GM12878 (cell line): ENCODE data around the gene PDIA5. TPM values are rescaled to one million over a fixed set of nuclear protein-coding genes. Genes with fewer than 3 reads are reported as not detected.

Experiments
- ATAC-seq: fragments of 200-7000 bp; cut with Tn5 transposase; 3 replicates; pipeline ENCODE4 v1.9.1; 2020; ENCODE audit warnings: mild to moderate bottlenecking, moderate library complexity
- BruUV-seq: library from RNA; stranded (reverse); fragments of 400-500 nt; replicated peaks from 2 replicates; lab custom pipeline; 2021; lab: Mats Ljungman, UMichigan
- CTCF ChIA-PET: fragments of 300-600 bp; sonication (Branson Sonifier 250); formaldehyde crosslinking; extraction: SDS; loops from one replicate; lab custom pipeline; 2021; ENCODE audit warnings: inconsistent platforms; lab: Yijun Ruan, JAX
- POLR2A ChIA-PET: fragments of 350-600 bp; formaldehyde crosslinking; extraction: SDS; loops from one replicate; lab custom pipeline; 2021; ENCODE audit warnings: inconsistent platforms; lab: Charles Lee
- RAD21 ChIA-PET: fragments of 300-600 bp; sonication (Branson Sonifier 250); formaldehyde crosslinking; loops from one replicate; lab custom pipeline; 2023; ENCODE audit warnings: antibody characterized with exemption; ENCODE audit not compliant: unreplicated experiment; lab: Charles Lee
- SMC1A ChIA-PET: fragments of 300-600 bp; sonication (Branson Sonifier 250); formaldehyde crosslinking; loops from one replicate; lab custom pipeline; 2023; ENCODE audit not compliant: unreplicated experiment, uncharacterized antibody; lab: Charles Lee
- DNase-seq: peaks from one replicate; pipeline ENCODE4 v3.0.0-alpha.2; 2011; ENCODE audit warnings: low read depth, low spot score
- FAIRE-seq: peaks from 3 replicates; lab custom pipeline; 2011; peaks lifted over from hg19 to GRCh38; lab: Jason Lieb, UNC
- H2AFZ ChIP-seq: 2 replicates; pipeline ENCODE4 v1.6.0; 2011; ENCODE audit warnings: low read depth, low read length, control low read depth; ENCODE audit not compliant: control insufficient read depth
- H3K27ac ChIP-seq: 2 replicates; pipeline ENCODE4 v1.5.1; 2011; ENCODE audit warnings: control low read depth; ENCODE audit not compliant: control insufficient read depth, insufficient read depth
- H3K27me3 ChIP-seq, 2 experiments: replicated peaks in 1 of 2; 2 replicates each; pipeline versions ENCODE4 v1.6.0 to v1.6.1; 2011; ENCODE audit warnings: low read length in 1 of 2; ENCODE audit not compliant: control insufficient read depth in 2 of 2, insufficient read depth in 2 of 2
- H3K36me3 ChIP-seq, 2 experiments: 2 replicates each; pipeline ENCODE4 v1.5.1; 2011; ENCODE audit warnings: low read length in 1 of 2; ENCODE audit not compliant: control insufficient read depth in 2 of 2, insufficient read depth in 2 of 2
- H3K4me1 ChIP-seq: 2 replicates; pipeline ENCODE4 v1.6.1; 2011; ENCODE audit warnings: mild to moderate bottlenecking, low read length, moderate library complexity, mixed read lengths; ENCODE audit not compliant: control insufficient read depth, insufficient read depth
- H3K4me2 ChIP-seq: 2 replicates; pipeline ENCODE4 v1.6.0; 2011; ENCODE audit warnings: control low read depth; ENCODE audit not compliant: control insufficient read depth, insufficient read depth
- H3K4me3 ChIP-seq: fragments of 200-600 bp; sonication (generic); 2 replicates; pipeline ENCODE4 v1.5.1; 2016
- H3K79me2 ChIP-seq: 2 replicates; pipeline ENCODE4 v1.6.0; 2011; ENCODE audit warnings: low read length; ENCODE audit not compliant: control insufficient read depth, insufficient read depth
- H3K9ac ChIP-seq: 2 replicates; pipeline ENCODE4 v1.8.0; 2011; ENCODE audit warnings: low read length, control low read depth, mixed read lengths; ENCODE audit not compliant: control insufficient read depth, insufficient read depth
- H3K9me3 ChIP-seq: replicated peaks from 3 replicates; pipeline ENCODE4 v1.5.1; 2011; ENCODE audit warnings: mild to moderate bottlenecking, low read length; ENCODE audit not compliant: control insufficient read depth, insufficient read depth
- H4K20me1 ChIP-seq: 2 replicates; pipeline ENCODE4 v1.6.0; 2011; ENCODE audit not compliant: control insufficient read depth, insufficient read depth
- BCL11A ChIP-seq: IDR thresholded peaks from 2 replicates; pipeline ENCODE4 v1.6.1; 2011; ENCODE audit warnings: low read depth, low read length
- BHLHE40 ChIP-seq, 2 experiments: fragments of 450-650 bp in 1 of 2; IDR thresholded peaks; 2 replicates each; pipeline ENCODE4 v1.6.1; 2011 to 2017; ENCODE audit warnings: low read depth in 2 of 2, borderline replicate concordance in 1 of 2, improper control_type of control experiment in 1 of 2, low read length in 1 of 2, mild to moderate bottlenecking in 1 of 2
- DPF2 ChIP-seq: fragments of 450-650 bp; IDR thresholded peaks from 2 replicates; pipeline ENCODE4 v1.6.1; 2017; ENCODE audit warnings: mild to moderate bottlenecking
- HDGF ChIP-seq: fragments of 450-650 bp; IDR thresholded peaks from 2 replicates; pipeline ENCODE4 v1.6.1; 2016; ENCODE audit warnings: antibody characterized with exemption
- IKZF2 ChIP-seq, 2 experiments: fragments of 450-650 bp; IDR thresholded peaks; 2 replicates each; pipeline ENCODE4 v1.6.1; 2017; ENCODE audit warnings: mild to moderate bottlenecking in 2 of 2, moderate library complexity in 2 of 2
- MLLT1 ChIP-seq: fragments of 450-650 bp; IDR thresholded peaks from 2 replicates; pipeline ENCODE4 v1.6.1; 2016; ENCODE audit warnings: mild to moderate bottlenecking
- MTA2 ChIP-seq: fragments of 450-650 bp; IDR thresholded peaks from 2 replicates; pipeline ENCODE4 v1.6.1; 2016; ENCODE audit warnings: low read depth, mild to moderate bottlenecking, moderate library complexity
- NR2F1 ChIP-seq: fragments of 450-650 bp; conservative IDR thresholded peaks from 2 replicates; pipeline ENCODE4 v1.6.1; 2017; ENCODE audit warnings: mild to moderate bottlenecking
- RUNX3 ChIP-seq: IDR thresholded peaks from 2 replicates; pipeline ENCODE4 v1.6.1; 2012; ENCODE audit warnings: low read length, inconsistent platforms
- SUPT20H ChIP-seq: IDR thresholded peaks from 2 replicates; pipeline ENCODE4 v1.6.1; 2011; ENCODE audit warnings: low read depth, mild to moderate bottlenecking, low read length, moderate library complexity, borderline replicate concordance; ENCODE audit not compliant: control insufficient read depth
- TCF12 ChIP-seq: IDR thresholded peaks from 2 replicates; pipeline ENCODE4 v1.6.1; 2011; ENCODE audit warnings: low read depth, mild to moderate bottlenecking, low read length
- TCF3 ChIP-seq: IDR thresholded peaks from 2 replicates; pipeline ENCODE4 v1.6.1; 2012; ENCODE audit warnings: low read depth, mild to moderate bottlenecking, low read length, borderline replicate concordance; ENCODE audit not compliant: insufficient read depth
- WGBS: methylation state at CpG from one replicate; pipeline ENCODE4 v1.1.6; 2016; ENCODE audit warnings: low lambda C conversion rate; ENCODE audit not compliant: insufficient replicate concordance, insufficient coverage; ENCODE audit errors: missing lambda C conversion rate; 5-methylcytosine and 5-hydroxymethylcytosine counted together
- in situ Hi-C: fragments of 300-500 bp; cut with MboI; formaldehyde crosslinking; loops from 9 replicates; pipeline ENCODE4 v1.14.3; 2018; ENCODE audit warnings: mixed read lengths
- intact Hi-C: fragments of 100-400 bp; cut with micrococcal nuclease; formaldehyde crosslinking; loops from one replicate; pipeline ENCODE4 v1.14.2; 2022; ENCODE audit not compliant: unreplicated experiment
- polyA plus RNA-seq, 11 experiments: library from polyadenylated mRNA; depleted of rRNA in 4 of 11; unstranded in 6 of 11; stranded (reverse) in 5 of 11; fragments of >200 nt; fragmentation: Nextera tagmentation in 4 of 11; fragmentation: Illumina TruSeq in 1 of 11; extraction: Ambion mirVana in 4 of 11; extraction: Trizol in 1 of 11; gene quantifications; 1 replicate in 1 of 11; 2 replicates in 10 of 11; pipeline versions ENCODE4 v1.2.1 to v1.2.3, GENCODE V29; 2011 to 2016; ENCODE audit warnings: inconsistent platforms in 2 of 11, missing spikeins in 2 of 11, low read depth in 1 of 11
- total RNA-seq, 4 experiments: library from RNA; depleted of rRNA in 3 of 4; stranded (reverse); fragments of >200 nt in 3 of 4; fragmentation: Illumina TruSeq in 1 of 4; extraction: Trizol in 1 of 4; gene quantifications; 2 replicates each; pipeline versions ENCODE4 v1.2.1 to v1.2.3, GENCODE V29; 2013 to 2021
- TF ChIP-seq, protein P1 (sequence below): fragments of 450-650 bp; IDR thresholded peaks from 2 replicates; pipeline ENCODE4 v1.6.1; 2016; ENCODE audit warnings: mild to moderate bottlenecking, moderate library complexity, borderline replicate concordance

Gene PDIA5
- total and polyA plus RNA-seq, 10 of the 15 experiments (the other 5 are each of a cell fraction or from before 2014, with no cell fraction given), result 4.1 to 24.8 (median 19.2) TPM

- ATAC-seq, result peak; percentile 73
- H3K79me2 ChIP-seq, result peaks cover 41% of the 10 kb centered on the region
- peak; percentile 71 for FAIRE-seq
- RAD21 ChIA-PET, result no interaction called here
- intact Hi-C loops (no loop called here), in situ Hi-C loops (no loop called here)
- BruUV-seq, result no TSS peak
- H4K20me1 ChIP-seq, result no peaks in the 10 kb centered on the region; the same call in 1 of the 2 replicates
- POLR2A ChIA-PET, result interaction anchor here (1.7 kb wide), 1 partner anchor 15 kb away, joined by 8 read pairs; the partner anchor contains the start of gene PDIA5
- H3K27ac ChIP-seq, result peak overlapping the region; percentile 71
- CTCF ChIA-PET, result interaction anchor here (1.2 kb wide), 1 partner anchor 61 kb away, joined by 3 read pairs; no protein-coding TSS in a partner anchor
- peak overlapping the region; percentile 72 for H3K4me2 ChIP-seq
- peak; percentile 45 for DNase-seq
- peak overlapping the region; percentile 75 for H2AFZ ChIP-seq
- WGBS, result 14% methylated on average over 10 of the region's 10 CpGs
- SMC1A ChIA-PET, result interaction anchor here (1.6 to 2.9 kb wide), 3 partner anchors 16 to 1536 kb away, joined by 3 to 12 read pairs (median 4); partner anchors contain the start of gene PDIA5
- H3K27me3 ChIP-seq, result no peaks in the 10 kb centered on the region
- peak overlapping the region; percentile 24; the same call in 1 of the 2 replicates for H3K4me3 ChIP-seq
- no peaks in the 10 kb centered on the region for H3K36me3 ChIP-seq
- peak overlapping the region; percentile 18; the same call in 1 of the 2 replicates for H3K9ac ChIP-seq
- peaks cover 22% of the 10 kb centered on the region for H3K4me1 ChIP-seq
- peak; percentile 49; the same call in 1 of the 2 replicates for TF ChIP-seq MTA2
- peak; percentile 38; the same call in 1 of the 2 replicates for TF ChIP-seq DPF2
- TF ChIP-seq, protein P1, sequence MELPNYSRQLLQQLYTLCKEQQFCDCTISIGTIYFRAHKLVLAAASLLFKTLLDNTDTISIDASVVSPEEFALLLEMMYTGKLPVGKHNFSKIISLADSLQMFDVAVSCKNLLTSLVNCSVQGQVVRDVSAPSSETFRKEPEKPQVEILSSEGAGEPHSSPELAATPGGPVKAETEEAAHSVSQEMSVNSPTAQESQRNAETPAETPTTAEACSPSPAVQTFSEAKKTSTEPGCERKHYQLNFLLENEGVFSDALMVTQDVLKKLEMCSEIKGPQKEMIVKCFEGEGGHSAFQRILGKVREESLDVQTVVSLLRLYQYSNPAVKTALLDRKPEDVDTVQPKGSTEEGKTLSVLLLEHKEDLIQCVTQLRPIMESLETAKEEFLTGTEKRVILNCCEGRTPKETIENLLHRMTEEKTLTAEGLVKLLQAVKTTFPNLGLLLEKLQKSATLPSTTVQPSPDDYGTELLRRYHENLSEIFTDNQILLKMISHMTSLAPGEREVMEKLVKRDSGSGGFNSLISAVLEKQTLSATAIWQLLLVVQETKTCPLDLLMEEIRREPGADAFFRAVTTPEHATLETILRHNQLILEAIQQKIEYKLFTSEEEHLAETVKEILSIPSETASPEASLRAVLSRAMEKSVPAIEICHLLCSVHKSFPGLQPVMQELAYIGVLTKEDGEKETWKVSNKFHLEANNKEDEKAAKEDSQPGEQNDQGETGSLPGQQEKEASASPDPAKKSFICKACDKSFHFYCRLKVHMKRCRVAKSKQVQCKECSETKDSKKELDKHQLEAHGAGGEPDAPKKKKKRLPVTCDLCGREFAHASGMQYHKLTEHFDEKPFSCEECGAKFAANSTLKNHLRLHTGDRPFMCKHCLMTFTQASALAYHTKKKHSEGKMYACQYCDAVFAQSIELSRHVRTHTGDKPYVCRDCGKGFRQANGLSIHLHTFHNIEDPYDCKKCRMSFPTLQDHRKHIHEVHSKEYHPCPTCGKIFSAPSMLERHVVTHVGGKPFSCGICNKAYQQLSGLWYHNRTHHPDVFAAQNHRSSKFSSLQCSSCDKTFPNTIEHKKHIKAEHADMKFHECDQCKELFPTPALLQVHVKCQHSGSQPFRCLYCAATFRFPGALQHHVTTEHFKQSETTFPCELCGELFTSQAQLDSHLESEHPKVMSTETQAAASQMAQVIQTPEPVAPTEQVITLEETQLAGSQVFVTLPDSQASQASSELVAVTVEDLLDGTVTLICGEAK, result 0 out of 2 replicates have a peak, but pooled peaks have one; percentile 22
- TF ChIP-seq HDGF, result no peak
- TF ChIP-seq SUPT20H, result no peak
- TF ChIP-seq NR2F1, result peak; percentile 85
- TF ChIP-seq TCF3, result 0 out of 2 replicates have a peak, but pooled peaks have one; percentile 28
- peak; percentile 34 to 40; a peak in 1 of 4 replicates for TF ChIP-seq IKZF2 (IDR thresholded peaks at IDR 0.05)
- TF ChIP-seq BHLHE40 (IDR thresholded peaks at IDR 0.05; ENCODE audit: borderline replicate concordance in 1 of 2, low read depth in 2 of 2, low read length in 1 of 2), result peak; percentile 50 to 67; a peak in 2 of 4 replicates
- TF ChIP-seq RUNX3, result peak; percentile 61
- no peak for TF ChIP-seq BCL11A
- TF ChIP-seq TCF12, result peak; percentile 55; the same call in 1 of the 2 replicates
- TF ChIP-seq MLLT1, result 0 out of 2 replicates have a peak, but pooled peaks have one; percentile 25
- no peaks in the 10 kb centered on the region for H3K9me3 ChIP-seq
These were observed 15.7 kb downstream of the PDIA5 start for GRCh38 chr3:123082370-123083065.
